ENCODE data around the gene OLIG2.

Gene OLIG2

GRCh38 chr21:33064623-33065390 lies 39.1 kb downstream of the OLIG2 start:
- DNase-seq (ENCODE audit: low spot score) = no peak

GRCh38 chr21:33067043-33067442 lies 41.3 kb downstream of the OLIG2 start:
- DNase-seq (ENCODE audit: low spot score) = no peak

GRCh38 chr21:33067457-33067856 lies 41.7 kb downstream of the OLIG2 start:
- no peak for DNase-seq (ENCODE audit: low spot score)

- DNase-seq (ENCODE audit: low spot score) = no peak
These were observed 43.5 kb downstream of the OLIG2 start for GRCh38 chr21:33069243-33069642.

GRCh38 chr21:33069645-33069993 lies 43.9 kb downstream of the OLIG2 start:
- no peak for DNase-seq (ENCODE audit: low spot score)

GRCh38 chr21:33069994-33070743 lies 44.4 kb downstream of the OLIG2 start, which contains the start of gene OLIG1:
OLIG1 (plus strand) TSS chr21:33070141; CDS start chr21:33070247, 106 bp downstream.
- DNase-seq (ENCODE audit: low spot score) = peak; percentile 62

GRCh38 chr21:33070744-33070997 lies 44.9 kb downstream of the OLIG2 start:
- DNase-seq (ENCODE audit: low spot score) = no peak

GRCh38 chr21:33070998-33071769 lies 45.4 kb downstream of the OLIG2 start:
- DNase-seq (ENCODE audit: low spot score) = peak; percentile 13

- DNase-seq (ENCODE audit: low spot score) = peak; percentile 19
These were observed 46.1 kb downstream of the OLIG2 start for GRCh38 chr21:33071770-33072306.

- no peak for DNase-seq (ENCODE audit: low spot score)
These were observed 47.9 kb downstream of the OLIG2 start for GRCh38 chr21:33073636-33074035.

- DNase-seq (ENCODE audit: low spot score) = no peak
These were observed 49.4 kb downstream of the OLIG2 start for GRCh38 chr21:33075128-33075527.

GRCh38 chr21:33075596-33076195 lies 50.0 kb downstream of the OLIG2 start:
- peak; percentile 57 for DNase-seq (ENCODE audit: low spot score)

- no peak for DNase-seq (ENCODE audit: low spot score)
These were observed 51.0 kb downstream of the OLIG2 start for GRCh38 chr21:33076600-33077329.

Data from kidney tubule cell (primary cell).